GM12891 (cell line): Measurements from ENCODE around the gene ICE2.

Experiments used
- POLR2A ChIP-seq: IDR thresholded peaks from 2 replicates; pipeline ENCODE4 v1.6.1; 2011; ENCODE audit warnings: low read depth, low read length, control low read depth
- POLR2AphosphoS5 ChIP-seq: IDR thresholded peaks from 2 replicates; pipeline ENCODE4 v1.6.1; 2011; ENCODE audit warnings: low read depth, low read length, control low read depth

- TF ChIP-seq POLR2AphosphoS5: 0 out of 2 replicates have a peak, but pooled peaks have one; percentile 49
- peak; percentile 70 for TF ChIP-seq POLR2A
Measured at GRCh38 chr15:60397772-60398445, 81.0 kb downstream of the ICE2 start, which contains the start of gene ANXA2.
